GM18873 (cell line): ENCODE results near the gene GTF2F2.
"Not testable (repeated sequence)": the region's sequence is repeated elsewhere in the genome, so short reads cannot be mapped to it uniquely, and the experiment has no call there.

ENCODE experiments used
- ATAC-seq: cut with Tn5 transposase; IDR thresholded peaks from one replicate; pipeline ENCODE4 v1.9.1; 2021; ENCODE audit warnings: mild to moderate bottlenecking, moderate library complexity, moderate number of reproducible peaks; ENCODE audit not compliant: unreplicated experiment, low FRiP score

Gene GTF2F2

DNA sequence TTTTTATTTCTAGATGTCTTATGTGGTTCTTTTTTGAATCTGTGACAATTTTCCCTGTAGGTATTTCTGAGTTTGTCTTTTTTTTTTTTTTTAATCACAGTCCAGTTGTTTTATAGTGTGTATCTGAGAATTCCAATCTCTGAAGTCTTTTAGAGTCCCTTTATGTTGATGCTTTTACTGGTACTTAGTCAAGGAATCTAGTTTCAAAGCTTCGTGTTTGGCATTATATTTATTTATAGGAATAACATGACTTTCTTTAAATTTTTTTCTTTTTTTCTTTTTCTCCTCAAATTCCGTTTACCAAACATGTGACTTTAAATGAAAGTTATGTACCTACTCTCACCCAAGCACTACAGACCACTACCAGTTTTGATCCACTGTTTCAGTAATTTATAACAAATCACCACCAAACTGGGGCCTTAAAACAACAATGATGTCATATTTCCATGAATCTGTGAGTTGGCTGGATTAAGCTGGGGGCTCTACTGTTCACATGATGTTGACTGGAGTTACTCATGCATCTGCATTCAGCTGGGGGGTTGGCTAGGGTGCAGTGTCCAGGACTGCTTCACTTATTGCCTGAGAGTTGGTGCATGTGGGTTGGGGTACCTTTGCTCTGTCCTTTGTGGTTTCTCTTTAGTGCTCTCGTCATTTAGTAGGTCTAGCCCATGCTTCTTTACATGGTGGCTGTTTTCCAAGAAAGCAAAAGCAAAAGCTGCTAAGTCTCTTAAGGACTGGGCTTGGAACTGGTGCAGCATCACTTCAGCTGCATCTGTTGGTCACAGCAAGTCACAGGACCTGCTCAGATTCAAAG, 58.2 kb downstream of the GTF2F2 start:
- ATAC-seq: no peak

DNA sequence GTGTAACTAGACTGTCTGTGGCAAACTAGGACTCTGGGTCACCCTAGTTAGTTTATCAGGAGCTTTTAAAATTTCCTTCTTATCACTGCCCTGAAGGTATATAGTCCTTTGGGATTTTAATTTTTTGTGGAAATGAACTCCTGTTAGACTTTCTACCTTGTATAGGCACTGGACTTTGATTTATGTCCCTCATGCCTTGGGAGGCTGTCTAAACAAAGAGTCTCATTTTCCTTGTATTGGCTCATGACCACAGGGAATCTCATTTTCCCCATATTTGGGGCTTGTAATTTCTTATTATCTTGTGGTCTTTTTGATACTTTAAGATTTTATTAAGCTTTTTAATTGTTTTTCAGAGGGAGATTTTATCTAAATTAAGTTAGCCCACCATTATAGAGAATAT, 59.1 kb downstream of the GTF2F2 start:
- no peak for ATAC-seq

DNA sequence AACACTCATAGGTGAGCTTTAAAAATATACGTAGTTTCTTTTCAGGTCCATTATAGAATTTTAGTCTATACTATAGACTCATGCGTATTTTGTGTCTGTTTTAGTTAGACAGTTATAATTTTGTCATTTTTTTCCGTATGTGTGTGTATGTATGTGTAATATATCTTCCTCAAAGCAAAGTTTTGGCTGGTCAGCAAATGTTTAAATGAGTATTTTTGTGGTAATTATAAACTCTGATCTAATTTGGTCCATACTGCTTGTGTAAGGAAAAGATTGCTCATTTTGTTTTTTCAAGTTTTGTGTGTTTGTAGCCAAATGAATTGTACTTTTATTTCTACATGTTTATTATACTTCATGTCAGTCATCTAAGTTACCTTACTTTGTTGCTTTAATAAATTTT, 60.0 kb downstream of the GTF2F2 start:
- no peak for ATAC-seq

DNA sequence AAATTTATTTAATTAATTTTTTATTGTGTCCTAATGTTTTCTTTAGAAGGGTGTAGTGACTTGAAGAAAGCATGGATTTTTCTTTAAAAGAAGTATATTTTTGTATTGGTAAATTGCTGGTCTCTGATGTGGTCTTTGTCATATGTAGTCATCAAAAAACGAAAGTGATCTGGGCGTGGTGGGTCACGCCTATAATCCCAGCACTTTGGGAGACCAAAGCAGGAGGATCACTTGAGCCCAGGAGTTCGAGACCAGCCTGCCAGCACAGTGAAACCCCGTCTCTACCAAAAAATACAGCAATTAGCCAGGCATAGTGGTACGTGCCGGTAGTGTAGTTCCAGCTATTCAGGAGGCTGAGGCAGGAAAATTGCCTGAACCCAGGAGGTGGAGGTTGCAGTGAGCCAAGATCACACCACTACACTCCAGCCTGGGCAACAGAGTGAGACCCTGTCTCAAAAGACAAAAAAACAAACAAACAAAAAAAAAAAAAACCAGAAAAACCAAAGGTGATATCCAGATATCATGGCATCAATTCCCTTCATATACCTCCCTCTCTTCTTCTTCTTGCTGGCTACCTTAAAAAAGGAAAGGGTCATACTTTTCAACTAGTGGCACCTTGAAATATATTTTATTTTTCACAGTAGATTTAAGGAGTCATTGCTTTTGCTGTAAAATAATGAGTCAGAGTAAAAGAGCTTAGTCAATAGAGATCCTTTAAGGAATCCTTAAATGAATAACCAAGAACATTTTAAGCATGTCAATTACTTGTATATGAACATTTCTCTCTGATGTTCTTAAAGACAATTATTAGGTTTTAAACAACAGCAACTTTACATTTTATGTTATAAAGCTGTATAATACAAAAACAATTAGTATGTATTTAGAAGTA, 60.6 kb downstream of the GTF2F2 start:
- ATAC-seq: no peak

DNA sequence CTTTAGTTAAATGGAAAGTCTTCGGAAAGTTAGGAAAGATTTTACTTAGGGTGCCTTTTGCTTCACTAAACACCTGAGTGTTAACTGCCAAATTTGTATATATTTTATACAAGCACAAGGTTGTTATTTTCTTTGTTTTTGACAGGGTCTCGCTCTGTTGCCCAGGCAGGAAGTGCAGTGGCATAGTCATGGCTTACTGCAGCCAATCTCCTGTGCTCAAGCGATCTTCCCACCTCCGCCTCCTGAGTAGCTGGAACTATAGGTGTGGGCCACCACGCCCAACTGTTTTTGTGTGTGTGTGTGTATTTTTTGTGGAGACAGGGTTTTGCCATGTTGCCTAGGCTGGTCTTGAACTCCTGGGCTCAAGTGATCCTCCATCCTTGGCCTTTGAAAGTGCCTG, 64.4 kb downstream of the GTF2F2 start:
- no peak for ATAC-seq

DNA sequence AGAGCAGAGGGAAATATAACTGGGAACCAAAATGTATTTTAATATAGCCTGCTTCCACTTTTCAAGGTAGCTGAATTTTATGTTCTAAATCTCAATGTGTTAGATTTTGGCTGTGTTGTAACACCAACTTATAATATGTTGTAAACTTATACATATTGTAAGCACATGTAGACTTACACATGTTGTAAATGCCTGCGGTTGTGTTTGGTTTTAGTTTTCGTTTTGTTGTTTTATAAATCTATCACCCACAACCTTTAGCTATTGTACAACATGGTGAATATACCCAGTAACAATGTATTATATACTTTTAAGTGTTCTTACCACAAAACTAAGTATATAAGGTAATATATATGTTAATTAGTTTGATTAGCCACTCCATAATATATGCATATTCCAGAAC, 65.0 kb downstream of the GTF2F2 start:
- ATAC-seq: no peak

DNA sequence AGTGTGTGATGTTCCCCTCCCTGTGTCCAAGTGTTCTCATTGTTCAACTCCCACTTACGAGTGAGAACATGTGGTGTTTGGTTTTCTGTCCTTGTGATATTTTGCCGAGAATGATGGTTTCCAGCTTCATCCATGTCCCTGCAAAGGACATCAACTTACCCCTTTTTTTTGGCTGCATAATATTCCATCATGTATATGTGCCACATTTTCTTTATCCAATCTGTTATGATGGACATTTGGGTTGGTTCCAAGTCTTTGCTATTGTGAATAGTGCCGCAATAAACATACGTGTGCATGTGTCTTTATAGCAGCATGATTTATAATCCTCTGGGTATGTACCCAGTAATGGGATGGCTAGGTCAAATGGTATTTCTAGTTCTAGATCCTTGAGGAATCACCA, 68.8 kb downstream of the GTF2F2 start:
- ATAC-seq: not testable (repeated sequence)

DNA sequence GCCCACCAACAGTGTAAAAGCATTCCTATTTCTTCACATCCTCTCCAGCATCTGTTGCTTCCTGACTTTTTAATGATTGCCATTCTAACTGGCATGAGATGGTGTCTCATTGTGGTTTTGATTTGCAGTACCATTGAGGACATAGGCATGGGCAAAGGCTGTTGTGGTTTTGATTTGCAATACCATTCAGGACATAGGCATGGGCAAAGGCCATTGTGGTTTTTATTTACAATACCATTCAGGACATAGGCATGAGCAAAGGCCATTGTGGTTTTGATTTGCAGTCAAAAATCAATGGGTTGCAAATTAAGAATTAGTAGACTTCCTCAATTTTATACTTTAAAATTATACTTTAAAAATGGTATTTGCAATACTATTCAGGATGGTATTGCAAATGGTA, 69.2 kb downstream of the GTF2F2 start:
- ATAC-seq: not testable (repeated sequence)

DNA sequence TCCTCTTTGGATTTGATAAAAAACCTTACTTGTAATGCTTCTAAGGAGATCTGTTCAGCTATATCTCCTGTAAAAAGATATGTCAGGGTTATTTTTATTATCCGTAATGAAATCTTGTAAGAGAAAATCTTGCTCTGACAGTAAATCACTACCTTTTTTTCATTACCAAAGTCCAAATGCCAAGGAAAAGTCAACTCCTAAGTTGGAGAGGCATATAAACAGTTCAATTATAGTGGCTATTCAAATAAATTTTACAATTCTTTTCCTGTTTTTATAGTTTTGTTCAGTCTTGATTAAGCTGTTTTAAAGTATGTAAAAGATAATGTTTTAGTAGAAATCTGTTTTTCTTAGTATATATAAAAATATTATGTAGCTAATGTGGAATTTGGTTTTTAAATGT, 71.6 kb downstream of the GTF2F2 start:
- ATAC-seq: no peak

DNA sequence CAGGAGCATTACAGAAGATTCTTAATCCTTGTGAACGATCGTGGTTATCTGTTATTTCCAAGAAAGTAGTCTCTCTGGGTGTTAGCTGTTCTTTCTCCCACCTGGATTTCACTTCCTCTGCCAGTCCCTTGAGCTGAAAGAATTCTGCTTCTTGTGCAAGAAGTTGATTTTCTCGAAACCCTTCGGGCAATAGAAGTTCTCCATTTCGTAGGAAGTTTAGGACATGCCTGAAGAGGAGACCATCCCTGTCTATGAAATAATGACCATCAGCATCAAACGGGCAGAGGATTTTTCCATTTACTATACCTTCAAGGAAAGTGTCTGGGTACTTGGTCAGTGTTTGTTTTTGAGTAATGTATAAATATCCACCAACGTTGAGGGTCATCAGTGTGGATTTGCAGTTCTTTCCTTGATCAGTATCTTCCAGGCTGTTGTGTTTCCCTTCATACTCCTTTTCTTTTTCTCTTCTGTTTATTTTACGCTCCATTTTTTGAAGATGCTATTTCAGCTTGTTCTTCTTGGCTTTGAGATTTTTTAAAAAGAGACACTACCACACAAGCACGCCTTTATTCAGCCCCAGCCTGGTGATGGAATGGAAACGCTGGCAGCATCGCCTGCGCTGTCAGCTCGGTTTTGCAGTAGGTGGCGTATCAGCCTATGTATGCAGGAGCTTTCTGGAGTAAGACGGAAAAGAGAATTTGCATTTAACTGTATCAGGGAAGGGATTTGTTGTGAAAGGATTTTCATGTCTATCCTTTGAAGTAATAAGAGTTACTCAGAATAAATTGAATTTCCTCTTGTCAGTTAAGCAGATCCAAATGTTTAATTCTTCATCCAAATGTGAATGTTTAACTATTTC, 74.0 kb downstream of the GTF2F2 start:
- no peak for ATAC-seq

DNA sequence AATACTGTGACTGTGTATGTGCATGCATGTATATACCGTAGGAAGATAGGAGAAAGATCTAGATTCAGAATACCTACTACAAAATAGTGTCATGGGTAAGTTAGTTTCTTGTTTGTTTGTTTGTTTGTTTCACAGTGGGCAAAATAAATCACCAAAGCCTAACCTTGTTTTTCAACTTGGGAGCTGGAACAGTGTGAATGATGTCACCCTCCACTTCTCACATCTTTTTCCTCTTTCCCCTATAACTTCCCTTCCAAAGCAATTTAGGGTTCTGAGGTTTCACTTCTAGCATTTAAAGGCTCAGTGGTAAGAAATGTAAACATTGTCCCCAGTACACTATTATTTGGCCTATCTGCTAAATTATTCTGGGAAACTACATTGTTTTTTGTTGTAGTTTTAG, 75.1 kb downstream of the GTF2F2 start:
- ATAC-seq: no peak

DNA sequence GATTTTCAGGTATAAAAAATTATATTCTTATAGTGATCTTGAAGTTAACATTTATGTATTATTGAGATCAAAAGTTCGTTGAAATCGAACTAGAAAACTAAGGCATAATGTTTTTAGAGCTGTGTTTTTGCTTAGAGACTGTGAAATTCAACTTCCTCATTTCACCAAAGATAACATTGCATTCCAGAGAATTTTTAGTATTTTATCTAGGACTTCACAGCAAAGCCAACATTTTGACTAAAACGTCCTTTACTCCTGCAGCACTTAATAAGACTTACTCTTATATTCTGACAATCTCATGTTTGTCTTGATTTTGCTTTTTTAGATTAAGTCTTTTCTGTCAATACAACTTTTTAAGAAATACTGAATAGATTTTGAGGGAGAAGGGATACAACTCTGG, 75.8 kb downstream of the GTF2F2 start:
- ATAC-seq: no peak

DNA sequence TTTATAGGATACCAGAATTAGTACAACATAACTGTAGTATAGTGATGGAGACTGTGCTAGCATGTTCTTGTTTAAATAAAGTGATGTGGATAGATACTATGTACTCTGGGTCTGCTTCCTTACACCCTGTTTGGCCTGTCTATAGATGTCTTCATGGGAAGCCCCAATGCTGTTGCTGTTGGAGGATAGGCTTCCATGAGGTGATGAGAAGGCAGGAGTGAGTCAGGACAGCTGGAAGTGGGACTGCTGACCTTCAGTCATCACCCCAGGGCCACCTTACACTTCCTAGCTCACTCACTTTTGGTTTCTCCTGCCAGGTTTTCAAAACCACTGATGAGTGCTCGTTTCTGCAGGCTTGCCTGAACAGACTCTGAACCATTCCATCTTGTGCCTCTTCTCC, 76.3 kb downstream of the GTF2F2 start:
- no peak for ATAC-seq

DNA sequence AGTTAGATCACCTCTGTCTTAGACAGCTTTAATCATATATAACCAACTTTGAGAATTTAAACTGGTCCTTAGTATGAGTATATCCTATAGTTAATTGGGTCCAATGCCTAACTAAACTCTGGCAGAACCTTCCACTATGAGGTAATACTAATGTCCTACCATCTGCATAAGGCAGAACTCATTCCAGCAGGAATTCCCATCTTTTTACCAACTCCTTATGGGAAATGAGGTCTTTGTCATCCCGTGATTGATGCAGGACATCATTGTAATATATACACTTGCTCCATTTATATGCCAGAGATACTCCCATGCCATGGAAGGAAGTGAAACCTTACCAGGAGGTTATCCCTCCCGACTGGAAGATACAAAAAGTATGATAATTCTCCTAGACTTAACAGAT, 77.7 kb downstream of the GTF2F2 start:
- ATAC-seq: no peak

DNA sequence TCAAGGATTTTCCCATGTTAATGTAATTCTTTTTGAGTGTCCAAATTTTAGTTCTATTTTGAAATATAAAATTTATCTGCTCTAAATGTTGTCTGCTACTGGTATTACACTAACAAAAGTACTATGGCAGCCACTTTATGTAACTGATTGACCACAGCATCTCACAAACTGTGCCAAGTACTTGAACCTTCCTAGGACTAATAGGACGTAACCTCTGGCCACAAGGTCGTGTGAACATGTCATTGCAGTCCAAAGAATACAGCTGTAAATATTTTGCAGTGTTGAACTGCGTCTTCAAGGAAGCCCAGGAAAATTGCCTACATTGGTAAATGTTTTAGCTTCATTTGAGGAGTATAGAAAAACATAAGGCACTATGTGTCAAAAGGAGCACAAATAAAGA, 78.6 kb downstream of the GTF2F2 start:
- no peak for ATAC-seq

DNA sequence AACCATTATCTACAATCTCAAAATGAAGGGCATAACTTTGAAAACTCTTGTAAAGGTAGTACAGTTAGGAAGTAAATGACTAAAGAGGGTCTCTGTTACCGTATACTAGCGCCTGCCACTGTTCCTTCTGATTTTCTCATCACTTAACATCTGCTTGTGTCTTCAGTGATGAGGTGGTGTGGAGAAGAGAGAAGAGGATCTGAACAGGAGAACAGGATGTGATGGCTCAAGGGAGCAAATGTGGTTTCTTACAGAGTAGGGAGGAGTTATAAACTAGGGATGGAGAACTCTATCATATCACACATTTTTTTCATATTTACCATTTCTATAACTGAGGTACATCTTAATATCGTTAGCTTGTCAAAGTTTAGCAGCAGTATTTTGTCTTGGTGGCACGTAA, 79.4 kb downstream of the GTF2F2 start:
- no peak for ATAC-seq

DNA sequence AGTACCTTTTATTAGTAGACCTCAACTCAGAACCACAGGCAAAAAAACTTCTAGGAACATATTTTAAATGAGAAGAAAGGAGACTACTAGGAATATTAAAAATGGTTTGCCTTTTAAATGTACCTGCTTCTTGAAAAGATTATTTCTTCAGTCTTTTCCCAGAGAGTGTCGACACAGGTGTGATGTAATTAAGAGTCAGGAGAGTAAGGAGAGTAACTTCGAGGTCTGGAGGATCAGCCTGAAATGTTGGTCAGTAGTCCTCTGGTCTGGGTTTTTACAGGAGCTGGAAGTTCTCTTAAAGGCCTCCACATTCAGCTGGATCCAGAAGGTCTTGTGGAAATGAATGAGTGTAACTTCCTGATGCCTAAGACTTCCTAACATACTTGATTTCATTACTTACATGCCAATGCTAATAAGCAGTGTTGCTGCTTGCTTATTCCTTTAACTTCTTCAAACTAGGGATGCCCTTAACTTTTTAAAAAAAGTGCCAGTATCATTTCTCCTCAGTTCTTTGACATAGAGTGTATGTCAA, 80.5 kb downstream of the GTF2F2 start, which contains the start of gene KCTD4:
Gene KCTD4 (minus strand): TSS at position 345 of the 532 bp plus-strand sequence. CDS start 6,478 bp downstream, outside the sequence.
- no peak for ATAC-seq

DNA sequence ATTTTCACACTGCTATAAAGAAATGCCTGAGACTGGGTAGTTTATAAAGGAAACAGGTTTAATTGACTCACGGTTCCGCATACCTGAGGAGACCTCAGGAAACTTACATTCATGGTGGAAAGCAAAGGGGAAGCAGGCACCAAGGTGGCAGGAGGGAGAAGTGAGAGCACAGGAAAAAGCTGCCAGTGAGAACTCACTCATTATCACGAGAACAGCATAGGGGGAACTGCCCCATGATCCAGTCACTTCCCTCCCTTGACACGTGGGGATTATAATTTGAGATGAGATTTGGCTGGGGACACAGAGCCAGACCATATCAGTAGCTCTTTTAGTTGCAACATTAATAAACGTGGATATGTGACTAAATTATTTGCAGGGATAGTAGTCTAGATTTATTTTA, 84.8 kb downstream of the GTF2F2 start:
- ATAC-seq: no peak

DNA sequence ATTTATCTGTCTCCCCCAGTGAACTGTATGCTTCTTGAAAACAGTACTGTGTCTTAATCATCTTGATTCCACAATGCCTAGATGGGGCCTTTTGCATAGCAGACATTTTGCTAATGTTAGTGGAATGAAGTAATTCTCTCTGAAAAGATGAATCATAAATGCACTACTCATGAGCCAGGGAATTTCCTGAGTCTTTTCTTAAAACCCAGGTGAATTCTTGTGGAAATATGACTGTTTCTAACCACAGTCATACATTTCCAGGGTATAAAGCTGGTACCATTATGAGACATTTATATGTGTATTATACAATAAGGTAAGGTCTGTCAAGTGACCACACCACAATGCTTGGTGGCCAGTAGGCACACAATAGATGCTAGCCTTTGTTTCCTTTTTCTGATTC, 86.0 kb downstream of the GTF2F2 start:
- no peak for ATAC-seq

DNA sequence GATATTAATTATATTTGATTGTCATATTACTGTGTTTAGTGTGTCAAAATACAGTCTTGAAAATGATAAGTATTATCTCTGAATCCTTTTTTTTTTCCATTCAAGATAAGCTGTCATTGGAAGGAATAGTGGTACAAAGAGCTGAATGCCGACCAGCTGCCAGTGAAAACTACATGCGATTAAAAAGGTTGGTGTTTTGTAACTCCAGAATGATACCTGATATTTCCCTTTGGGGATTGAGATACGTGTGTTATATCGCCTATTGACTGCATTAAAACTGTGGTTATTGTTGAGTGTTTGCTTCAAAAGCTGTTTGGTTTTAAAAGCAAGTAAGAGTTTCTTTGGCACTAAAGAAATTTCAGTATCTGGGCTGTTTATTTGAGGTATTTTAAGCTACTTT, 87.0 kb downstream of the GTF2F2 start:
- ATAC-seq: no peak
